ENCODE measurements around the gene PIGR. TPM values are rescaled to one million over a fixed set of nuclear protein-coding genes. Genes with fewer than 3 reads are reported as not detected.
A peak's percentile ranks its signal among the peaks of the same experiment; 100 is the strongest.

Gene PIGR
- total and polyA plus RNA-seq, 9 of the 15 experiments (the other 6 are each of a cell fraction or from before 2014, with no cell fraction given) = 0.01 to 1.5 (median 0.03) TPM; not detected in 4

DNA sequence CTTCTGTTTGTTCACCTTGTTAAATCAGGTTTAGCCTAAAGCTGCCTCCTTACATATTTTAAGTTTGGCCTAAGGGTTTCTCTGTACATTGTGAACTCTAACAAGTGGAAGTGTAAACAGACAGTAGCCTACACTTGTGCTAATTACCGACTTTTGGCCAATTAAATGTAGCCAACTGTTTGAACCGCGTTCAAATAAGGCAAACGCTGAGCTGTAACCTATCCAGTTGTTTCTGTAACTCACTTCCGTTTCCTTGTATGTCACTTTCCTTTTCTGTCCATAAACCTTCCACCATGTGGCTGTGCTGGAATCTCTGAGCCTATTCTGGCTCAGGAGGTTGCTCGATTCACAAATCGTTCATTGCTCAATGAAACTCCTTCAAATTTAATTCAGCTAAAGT, 32.0 kb upstream of the PIGR start:
- peak overlapping the region; percentile 5; the same call in 1 of the 2 replicates for H2AFZ ChIP-seq (ENCODE audit: low read depth, low read length)
- TF ChIP-seq POLR2G (IDR thresholded peaks at IDR 0.05; ENCODE audit: low read depth, low read length) = no peak
- 0 out of 2 replicates have a peak, but pooled peaks have one; percentile 14 for TF ChIP-seq GABPA (tag; conservative IDR thresholded peaks at IDR 0.05; ENCODE audit: low read depth)
- FAIRE-seq (no peak), ATAC-seq (no peak), DNase-seq (ENCODE audit: extremely low read depth in 1 of 4, low spot score in 3 of 4) (no peak)
- peaks cover 0 to 23% of the 10 kb centered on the region in 2 experiments; a peak in 3 of 5 replicates for H3K4me1 ChIP-seq (replicated peaks in 1 of 2; ENCODE audit: control insufficient read depth in 2 of 2, insufficient read depth in 2 of 2, low read length in 2 of 2)
- no peak overlapping the region for H3K4me3 ChIP-seq
- H3K36me3 ChIP-seq (ENCODE audit: control insufficient read depth, insufficient read depth, low read length) = no peaks in the 10 kb centered on the region
- H3K27me3 ChIP-seq (ENCODE audit: control insufficient read depth in 2 of 2, insufficient read depth in 2 of 2, low read length in 2 of 2) = no peaks in the 10 kb centered on the region
- intact Hi-C loops (cut with micrococcal nuclease) (loop anchor here (10.0 kb wide), 1 partner anchor 483 kb away; no protein-coding TSS in a partner anchor), in situ Hi-C loops (cut with MboI) (no loop called here)
- no peaks in the 10 kb centered on the region for H4K20me1 ChIP-seq (replicated peaks; ENCODE audit: control insufficient read depth, insufficient read depth, low read length)
- H3K9me3 ChIP-seq (replicated peaks; ENCODE audit: control insufficient read depth, insufficient read depth, low read depth, low read length) = no peaks in the 10 kb centered on the region
- H3K9ac ChIP-seq (ENCODE audit: insufficient read depth in 1 of 2, low read depth in 2 of 2, low read length in 2 of 2) = no peak overlapping the region
- CTCF ChIA-PET (ENCODE audit: low intra/inter-chr PET ratio) = interaction anchor here (1.5 to 8.1 kb wide), 2 partner anchors 43 to 53 kb away, joined by 3 to 83 read pairs; no protein-coding TSS in a partner anchor
- H3K4me2 ChIP-seq (ENCODE audit: insufficient read depth, low read length) = no peak overlapping the region
- no TSS peak for BruUV-seq (replicated peaks)
- 60% methylated on average over 7 of the region's 7 CpGs for WGBS (ENCODE audit: insufficient coverage, low coverage, missing lambda C conversion rate)
- no peak overlapping the region for H3K27ac ChIP-seq (ENCODE audit: extremely low read depth, low read depth, low read length)
- POLR2A ChIA-PET = interaction anchor here (0.9 to 1.3 kb wide), 2 partner anchors 10 to 16 kb away, joined by 3 to 4 read pairs; no protein-coding TSS in a partner anchor
- H3K9me1 ChIP-seq (ENCODE audit: control insufficient read depth, insufficient read depth, low read length) = no peaks in the 10 kb centered on the region
- no peaks in the 10 kb centered on the region for H3K79me2 ChIP-seq (ENCODE audit: control insufficient read depth, insufficient read depth, low read length)

DNA sequence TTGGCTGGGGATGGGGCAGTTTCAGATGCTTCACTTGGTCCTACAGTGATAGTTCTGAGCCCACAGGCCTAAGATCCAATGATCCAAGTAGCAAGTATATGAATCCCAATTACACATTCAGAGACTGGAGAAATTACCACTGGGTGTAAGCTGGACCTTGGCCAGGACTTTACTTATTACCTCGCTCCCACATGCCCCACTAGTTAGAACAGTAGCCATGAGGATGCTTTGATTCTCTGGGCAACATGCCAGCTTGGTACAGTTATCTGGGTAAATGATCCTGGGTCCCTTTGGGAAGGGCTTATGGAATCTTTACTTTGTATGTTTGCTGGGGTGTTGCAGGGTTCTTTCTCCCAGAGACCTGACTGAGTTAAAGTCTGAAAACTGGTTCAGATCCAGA, 29.0 kb upstream of the PIGR start:
- no peak overlapping the region for H3K27ac ChIP-seq (ENCODE audit: extremely low read depth, low read depth, low read length)
- BruUV-seq (replicated peaks) = no TSS peak
- no peak for TF ChIP-seq ZNF197 (CRISPR knock-in tag; IDR thresholded peaks at IDR 0.05; ENCODE audit: low read depth)
- TF ChIP-seq ZNF695 (CRISPR knock-in tag; IDR thresholded peaks at IDR 0.05) = no peak
- TF ChIP-seq PHB2 (IDR thresholded peaks at IDR 0.05; ENCODE audit: low read depth) = no peak
- TF ChIP-seq ZNF780A (CRISPR knock-in tag; IDR thresholded peaks at IDR 0.05) = no peak
- no peak for TF ChIP-seq TAF1 (IDR thresholded peaks at IDR 0.05; ENCODE audit: control insufficient read depth, extremely low read depth, insufficient read depth, low read length, severe bottlenecking)
- peak; percentile 40; the same call in 1 of the 2 replicates for TF ChIP-seq NFIC (IDR thresholded peaks at IDR 0.05)
- TF ChIP-seq ZNF699 (CRISPR knock-in tag; IDR thresholded peaks at IDR 0.05; ENCODE audit: insufficient replicate concordance) = no peak
- CTCF ChIA-PET (ENCODE audit: low intra/inter-chr PET ratio) = interaction anchor here (0.9 kb wide), 1 partner anchor 40 kb away, joined by 3 read pairs; no protein-coding TSS in a partner anchor
- H3K36me3 ChIP-seq (ENCODE audit: control insufficient read depth, insufficient read depth, low read length) = no peaks in the 10 kb centered on the region
- 10% methylated on average over 1 of the region's 1 CpG for WGBS (ENCODE audit: insufficient coverage, low coverage, missing lambda C conversion rate)
- POLR2A ChIA-PET = interaction anchor here (0.6 to 0.7 kb wide), 2 partner anchors 21 to 23 kb away, joined by 3 read pairs; no protein-coding TSS in a partner anchor
- ATAC-seq = no peak
- no peak for FAIRE-seq
- intact Hi-C loops (cut with micrococcal nuclease) = loop anchor here (10.0 kb wide), 1 partner anchor 481 kb away; no protein-coding TSS in a partner anchor
- H3K27me3 ChIP-seq (ENCODE audit: control insufficient read depth in 2 of 2, insufficient read depth in 2 of 2, low read length in 2 of 2) = peaks cover 5% of the 10 kb centered on the region in 2 experiments; a peak in 2 of 5 replicates
- in situ Hi-C loops (cut with MboI) = no loop called here
- H3K4me1 ChIP-seq (replicated peaks in 1 of 2; ENCODE audit: control insufficient read depth in 2 of 2, insufficient read depth in 2 of 2, low read length in 2 of 2) = peaks cover 0 to 8% of the 10 kb centered on the region in 2 experiments; a peak in 2 of 5 replicates
- H3K4me3 ChIP-seq = no peak overlapping the region
- H3K4me2 ChIP-seq (ENCODE audit: insufficient read depth, low read length) = no peak overlapping the region
- H3K9ac ChIP-seq (ENCODE audit: insufficient read depth in 1 of 2, low read depth in 2 of 2, low read length in 2 of 2) = no peak overlapping the region
- no peak overlapping the region for H2AFZ ChIP-seq (ENCODE audit: low read depth, low read length)
- H3K9me3 ChIP-seq (replicated peaks; ENCODE audit: control insufficient read depth, insufficient read depth, low read depth, low read length) = no peaks in the 10 kb centered on the region
- no peaks in the 10 kb centered on the region for H3K79me2 ChIP-seq (ENCODE audit: control insufficient read depth, insufficient read depth, low read length)
- no peaks in the 10 kb centered on the region for H4K20me1 ChIP-seq (replicated peaks; ENCODE audit: control insufficient read depth, insufficient read depth, low read length)
- no peaks in the 10 kb centered on the region for H3K9me1 ChIP-seq (ENCODE audit: control insufficient read depth, insufficient read depth, low read length)
- no peak for DNase-seq (ENCODE audit: extremely low read depth in 1 of 4, low spot score in 3 of 4)
